KMS-11 (cell line): Measurements from ENCODE around the gene CFAP299.
"Not testable (repeated sequence)": the region's sequence is repeated elsewhere in the genome, so short reads cannot be mapped to it uniquely, and the experiment has no call there.

Source experiments
- H2AFZ ChIP-seq: fragments of 200-600 bp; sonication (generic); 2 replicates; pipeline ENCODE4 v1.6.1; 2016; ENCODE audit warnings: antibody characterized with exemption, mixed run types, low read depth
- H3K27ac ChIP-seq: fragments of 200-600 bp; sonication (generic); 2 replicates; pipeline ENCODE4 v1.6.1; 2016; ENCODE audit warnings: mild to moderate bottlenecking, mixed run types
- H3K27me3 ChIP-seq: fragments of 200-600 bp; sonication (generic); 2 replicates; pipeline ENCODE4 v1.6.1; 2017; ENCODE audit warnings: mild to moderate bottlenecking, low read depth, mixed run types, moderate library complexity; ENCODE audit not compliant: insufficient read depth
- H3K36me3 ChIP-seq: fragments of 200-600 bp; sonication (generic); 2 replicates; pipeline ENCODE4 v1.6.1; 2017; ENCODE audit warnings: mild to moderate bottlenecking, mixed run types; ENCODE audit not compliant: insufficient read depth
- H3K4me1 ChIP-seq: fragments of 200-600 bp; sonication (generic); 2 replicates; pipeline ENCODE4 v1.6.1; 2016; ENCODE audit warnings: mild to moderate bottlenecking, low read depth, mixed run types; ENCODE audit not compliant: poor library complexity, severe bottlenecking
- H3K4me2 ChIP-seq: fragments of 200-600 bp; sonication (generic); 2 replicates; pipeline ENCODE4 v1.7.0; 2016; ENCODE audit warnings: mild to moderate bottlenecking, mixed run types
- H3K4me3 ChIP-seq: fragments of 200-600 bp; sonication (generic); IDR thresholded peaks from 2 replicates; pipeline ENCODE4 v1.6.1; 2017; ENCODE audit warnings: low read depth, low read length, mixed read lengths; ENCODE audit not compliant: insufficient read depth
- H3K79me2 ChIP-seq: fragments of 200-600 bp; sonication (generic); 2 replicates; pipeline ENCODE4 v1.6.1; 2016; ENCODE audit warnings: low read depth, mixed run types; ENCODE audit not compliant: insufficient read depth
- H3K9ac ChIP-seq: fragments of 200-600 bp; sonication (generic); 2 replicates; pipeline ENCODE4 v1.6.1; 2016; ENCODE audit warnings: mild to moderate bottlenecking, mixed run types
- H4K20me1 ChIP-seq: fragments of 200-600 bp; sonication (generic); 2 replicates; pipeline ENCODE4 v1.6.1; 2016; ENCODE audit warnings: mild to moderate bottlenecking, mixed run types; ENCODE audit not compliant: insufficient read depth
- TF ChIP-seq, protein P1 (sequence below): fragments of 200-600 bp; sonication (generic); conservative IDR thresholded peaks from 2 replicates; pipeline ENCODE4 v1.6.1; 2017; ENCODE audit warnings: low read depth, mild to moderate bottlenecking, antibody characterized with exemption, low read length, moderate library complexity, mixed read lengths

CFAP299 gene

GRCh38 chr4:80631861-80632260 lies 296.3 kb downstream of the CFAP299 start:
- H3K27ac ChIP-seq = no peak overlapping the region

DNA sequence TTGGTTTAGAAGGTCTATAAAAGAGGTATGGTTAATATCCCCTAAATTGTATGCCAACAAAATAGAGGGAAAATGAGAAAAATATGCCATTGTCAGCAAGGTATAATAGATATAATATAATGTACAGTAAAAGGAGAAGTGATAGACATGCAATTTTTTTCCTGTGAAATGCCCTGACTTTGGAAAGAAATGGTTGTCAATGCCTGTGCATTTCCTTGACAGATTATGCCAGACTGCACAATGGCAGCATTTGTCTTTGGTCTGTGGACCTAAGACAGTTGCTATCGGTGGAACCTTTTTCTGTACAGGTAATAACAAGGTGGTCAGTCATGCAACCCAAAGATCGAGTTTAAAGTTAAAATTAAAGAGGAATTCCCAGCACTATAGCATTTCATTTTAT lies 301.7 kb downstream of the CFAP299 start:
- Histone ChIP-seq H3K27me3 (no peaks in the 10 kb centered on the region), H3K36me3 (no peaks in the 10 kb centered on the region), H3K4me2 (no peak overlapping the region), H4K20me1 (no peaks in the 10 kb centered on the region), H3K4me3 (no peak overlapping the region), H3K9ac (no peak overlapping the region), H3K27ac (no peak overlapping the region), H3K79me2 (no peaks in the 10 kb centered on the region), H3K4me1 (no peaks in the 10 kb centered on the region), H2AFZ (no peak overlapping the region)
- TF ChIP-seq, protein P1, sequence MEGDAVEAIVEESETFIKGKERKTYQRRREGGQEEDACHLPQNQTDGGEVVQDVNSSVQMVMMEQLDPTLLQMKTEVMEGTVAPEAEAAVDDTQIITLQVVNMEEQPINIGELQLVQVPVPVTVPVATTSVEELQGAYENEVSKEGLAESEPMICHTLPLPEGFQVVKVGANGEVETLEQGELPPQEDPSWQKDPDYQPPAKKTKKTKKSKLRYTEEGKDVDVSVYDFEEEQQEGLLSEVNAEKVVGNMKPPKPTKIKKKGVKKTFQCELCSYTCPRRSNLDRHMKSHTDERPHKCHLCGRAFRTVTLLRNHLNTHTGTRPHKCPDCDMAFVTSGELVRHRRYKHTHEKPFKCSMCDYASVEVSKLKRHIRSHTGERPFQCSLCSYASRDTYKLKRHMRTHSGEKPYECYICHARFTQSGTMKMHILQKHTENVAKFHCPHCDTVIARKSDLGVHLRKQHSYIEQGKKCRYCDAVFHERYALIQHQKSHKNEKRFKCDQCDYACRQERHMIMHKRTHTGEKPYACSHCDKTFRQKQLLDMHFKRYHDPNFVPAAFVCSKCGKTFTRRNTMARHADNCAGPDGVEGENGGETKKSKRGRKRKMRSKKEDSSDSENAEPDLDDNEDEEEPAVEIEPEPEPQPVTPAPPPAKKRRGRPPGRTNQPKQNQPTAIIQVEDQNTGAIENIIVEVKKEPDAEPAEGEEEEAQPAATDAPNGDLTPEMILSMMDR = no peak

More at GRCh38 chr4:80631861-80632260, 296.3 kb downstream of the CFAP299 start:
- Histone ChIP-seq H3K4me1 (no peaks in the 10 kb centered on the region), H2AFZ (no peak overlapping the region), H4K20me1 (no peaks in the 10 kb centered on the region), H3K9ac (no peak overlapping the region), H3K79me2 (no peaks in the 10 kb centered on the region), H3K4me3 (no peak overlapping the region), H3K4me2 (no peak overlapping the region), H3K36me3 (no peaks in the 10 kb centered on the region), H3K27me3 (no peaks in the 10 kb centered on the region)
- TF ChIP-seq, protein P1 = no peak

- Histone ChIP-seq H2AFZ (no peak overlapping the region), H3K27ac (no peak overlapping the region), H3K79me2 (no peaks in the 10 kb centered on the region), H3K4me1 (no peaks in the 10 kb centered on the region), H3K4me3 (no peak overlapping the region), H4K20me1 (no peaks in the 10 kb centered on the region), H3K9ac (no peak overlapping the region), H3K27me3 (no peaks in the 10 kb centered on the region), H3K4me2 (no peak overlapping the region), H3K36me3 (no peaks in the 10 kb centered on the region)
- TF ChIP-seq, protein P1 = no peak
Measured at GRCh38 chr4:80646061-80646460, 310.5 kb downstream of the CFAP299 start.

GRCh38 chr4:80655662-80656061 lies 320.1 kb downstream of the CFAP299 start:
- TF ChIP-seq, protein P1 = no peak
- Histone ChIP-seq H3K4me2 (no peak overlapping the region), H3K4me3 (no peak overlapping the region), H3K27ac (no peak overlapping the region), H2AFZ (no peak overlapping the region), H3K79me2 (no peaks in the 10 kb centered on the region), H3K36me3 (no peaks in the 10 kb centered on the region), H3K27me3 (no peaks in the 10 kb centered on the region), H4K20me1 (no peaks in the 10 kb centered on the region), H3K9ac (no peak overlapping the region), H3K4me1 (no peaks in the 10 kb centered on the region)

- not testable (repeated sequence) for H3K4me1 ChIP-seq, H3K4me3 ChIP-seq, H3K36me3 ChIP-seq, H2AFZ ChIP-seq, H3K79me2 ChIP-seq, H3K27ac ChIP-seq, H3K9ac ChIP-seq, H4K20me1 ChIP-seq, H3K4me2 ChIP-seq, H3K27me3 ChIP-seq
Measured at GRCh38 chr4:80670118-80670517, 334.6 kb downstream of the CFAP299 start.
